Activated CD4-positive, alpha-beta T cell treated with anti-CD3 and anti-CD28 coated beads, Interleukin-2, Interleukin-6, amounts not matched to agents 100 ng/mL and 50 ng/mL, durations not matched to agents 16 hours and 8 hours (primary cell): ENCODE data around the gene ADAMTS4.

ENCODE experiments used
- DNase-seq: peaks from one replicate; pipeline ENCODE4 v3.0.0-alpha.2; 2020

The ADAMTS4 gene

GRCh38 chr1:161193561-161194235 lies 5.2 kb downstream of the ADAMTS4 start:
- no peak for DNase-seq

- DNase-seq: peak; percentile 82
These were observed 6.1 kb downstream of the ADAMTS4 start for GRCh38 chr1:161192476-161193465.

- no peak for DNase-seq
These were observed 6.9 kb downstream of the ADAMTS4 start for GRCh38 chr1:161191971-161192370.

- no peak for DNase-seq
These were observed 7.8 kb downstream of the ADAMTS4 start for GRCh38 chr1:161190962-161191521.

- DNase-seq: no peak
These were observed 9.8 kb downstream of the ADAMTS4 start for GRCh38 chr1:161189036-161189435.

- no peak for DNase-seq
These were observed 10.5 kb downstream of the ADAMTS4 start for GRCh38 chr1:161188381-161188780.

- DNase-seq: no peak
These were observed 11.5 kb downstream of the ADAMTS4 start for GRCh38 chr1:161187311-161187710.

- no peak for DNase-seq
These were observed 13.0 kb downstream of the ADAMTS4 start for GRCh38 chr1:161185732-161186311.

- DNase-seq: peak; percentile 87
These were observed 13.6 kb downstream of the ADAMTS4 start for GRCh38 chr1:161185282-161185682.

GRCh38 chr1:161182214-161182613 lies 16.6 kb downstream of the ADAMTS4 start:
- peak; percentile 87 for DNase-seq

- peak; percentile 42 for DNase-seq
These were observed 18.2 kb downstream of the ADAMTS4 start for GRCh38 chr1:161180639-161181038.

- no peak for DNase-seq
These were observed 19.2 kb downstream of the ADAMTS4 start for GRCh38 chr1:161179698-161180097.

- no peak for DNase-seq
These were observed 21.0 kb downstream of the ADAMTS4 start for GRCh38 chr1:161177936-161178244.

GRCh38 chr1:161177112-161177935 lies 21.5 kb downstream of the ADAMTS4 start, which contains the start of gene B4GALT3:
Gene B4GALT3, minus strand, starts transcription at chr1:161177507. Its CDS starts 1,447 bp downstream, at chr1:161176060.
- peak; percentile 97 for DNase-seq

- no peak for DNase-seq
These were observed 22.3 kb downstream of the ADAMTS4 start for GRCh38 chr1:161176468-161177111.

GRCh38 chr1:161175771-161176453 lies 22.9 kb downstream of the ADAMTS4 start:
- DNase-seq: no peak

- DNase-seq: no peak
These were observed 23.9 kb downstream of the ADAMTS4 start for GRCh38 chr1:161174911-161175310.

- DNase-seq: no peak
These were observed 25.1 kb downstream of the ADAMTS4 start for GRCh38 chr1:161173711-161174110.

GRCh38 chr1:161172776-161173376 lies 26.0 kb downstream of the ADAMTS4 start:
- no peak for DNase-seq

- DNase-seq: no peak
These were observed 26.5 kb downstream of the ADAMTS4 start for GRCh38 chr1:161172349-161172748.

- no peak for DNase-seq
These were observed 27.2 kb downstream of the ADAMTS4 start for GRCh38 chr1:161171696-161172095.
